Right lobe of liver (tissue), 6 donors: Measurements from ENCODE around the gene ATP6V0D1. TPM values are rescaled to one million over a fixed set of nuclear protein-coding genes. Genes with fewer than 3 reads are reported as not detected.

Source experiments
- ATAC-seq, 4 donors: fragments of 200-7000 bp; cut with Tn5 transposase; one replicate each; pipeline ENCODE4 v1.9.1; 2020; ENCODE audit warnings: mild to moderate bottlenecking in 4 of 4, moderate library complexity in 4 of 4
- DNase-seq, 3 donors: peaks; one replicate each; pipeline ENCODE4 v3.0.0-alpha.2; 2020
- H3K27ac ChIP-seq, 3 donors: fragments of 200-600 bp; one replicate each; pipeline ENCODE4 v1.8.0; 2022
- H3K27me3 ChIP-seq, 2 donors: fragments of 200-600 bp; one replicate each; pipeline ENCODE4 v1.8.0; 2022
- H3K36me3 ChIP-seq, 4 donors: fragments of 200-600 bp; sonication (generic) in 1 of 4; one replicate each; pipeline versions ENCODE4 v1.5.1 to v1.8.0; 2017 to 2022; ENCODE audit warnings: control low read depth in 1 of 4
- H3K4me1 ChIP-seq, 4 donors: fragments of 200-600 bp; sonication (generic) in 1 of 4; one replicate each; pipeline versions ENCODE4 v1.5.1 to v1.8.0; 2017 to 2022; ENCODE audit warnings: control low read depth in 1 of 4
- H3K4me3 ChIP-seq, 3 donors: fragments of 200-600 bp; one replicate each; pipeline ENCODE4 v1.8.0; 2022
- H3K9me3 ChIP-seq, 4 donors: fragments of 200-600 bp; sonication (generic) in 1 of 4; one replicate each; pipeline versions ENCODE4 v1.5.1 to v1.8.0; 2017 to 2022; ENCODE audit warnings: control low read depth in 1 of 4
- CTCF ChIP-seq, 4 donors: fragments of 200-600 bp in 3 of 4; fragments of 450-650 bp in 1 of 4; IDR thresholded peaks; one replicate each; pipeline versions ENCODE4 v1.5.1 to v1.8.0; 2016 to 2022; ENCODE audit warnings: antibody characterized with exemption in 4 of 4, mild to moderate bottlenecking in 2 of 4
- POLR2A ChIP-seq: fragments of 450-650 bp; IDR thresholded peaks from one replicate; pipeline ENCODE4 v1.6.1; 2017; ENCODE audit warnings: antibody characterized with exemption, mild to moderate bottlenecking
- whole genome bisulfite sequencing: methylation state at CpG from one replicate; pipeline ENCODE4 v1.1.6; 2018; ENCODE audit warnings: low coverage, low lambda C conversion rate; ENCODE audit not compliant: insufficient coverage; ENCODE audit errors: missing lambda C conversion rate; 5-methylcytosine and 5-hydroxymethylcytosine counted together
- intact Hi-C, 2 donors: fragments of 100-400 bp; cut with DNase I; formaldehyde crosslinking; loops; one replicate each; pipeline versions ENCODE4 v1.11.2 to v1.14.1; 2022
- total RNA-seq, 6 experiments: library from RNA; depleted of rRNA in 2 of 6; stranded (reverse); fragments of >200 nt in 2 of 6; fragmentation: NEBNext Ultra II Directional in 3 of 6; extraction: Animal tissue kit (Norgen Biotek cat#: 25700) in 3 of 6; gene quantifications; one replicate each; pipeline versions ENCODE4 v1.1.0 to v1.2.4, GENCODE V29; 2016 to 2023
- donor health status: DM: no; HTN: yes; CAD: no.
- donor health status: DM: no; HTN: no; CAD: no.
- donor health status: DM: no; HTN: no; CAD: no.
- donor health status: DM: no; HTN: yes; CAD: no.
- donor health status: DM: no; HTN: yes; CAD: no.

ATP6V0D1 gene
- total RNA-seq, 6 experiments from 2014 or later: 33.6 to 84.6 (median 47.0) TPM

DNA sequence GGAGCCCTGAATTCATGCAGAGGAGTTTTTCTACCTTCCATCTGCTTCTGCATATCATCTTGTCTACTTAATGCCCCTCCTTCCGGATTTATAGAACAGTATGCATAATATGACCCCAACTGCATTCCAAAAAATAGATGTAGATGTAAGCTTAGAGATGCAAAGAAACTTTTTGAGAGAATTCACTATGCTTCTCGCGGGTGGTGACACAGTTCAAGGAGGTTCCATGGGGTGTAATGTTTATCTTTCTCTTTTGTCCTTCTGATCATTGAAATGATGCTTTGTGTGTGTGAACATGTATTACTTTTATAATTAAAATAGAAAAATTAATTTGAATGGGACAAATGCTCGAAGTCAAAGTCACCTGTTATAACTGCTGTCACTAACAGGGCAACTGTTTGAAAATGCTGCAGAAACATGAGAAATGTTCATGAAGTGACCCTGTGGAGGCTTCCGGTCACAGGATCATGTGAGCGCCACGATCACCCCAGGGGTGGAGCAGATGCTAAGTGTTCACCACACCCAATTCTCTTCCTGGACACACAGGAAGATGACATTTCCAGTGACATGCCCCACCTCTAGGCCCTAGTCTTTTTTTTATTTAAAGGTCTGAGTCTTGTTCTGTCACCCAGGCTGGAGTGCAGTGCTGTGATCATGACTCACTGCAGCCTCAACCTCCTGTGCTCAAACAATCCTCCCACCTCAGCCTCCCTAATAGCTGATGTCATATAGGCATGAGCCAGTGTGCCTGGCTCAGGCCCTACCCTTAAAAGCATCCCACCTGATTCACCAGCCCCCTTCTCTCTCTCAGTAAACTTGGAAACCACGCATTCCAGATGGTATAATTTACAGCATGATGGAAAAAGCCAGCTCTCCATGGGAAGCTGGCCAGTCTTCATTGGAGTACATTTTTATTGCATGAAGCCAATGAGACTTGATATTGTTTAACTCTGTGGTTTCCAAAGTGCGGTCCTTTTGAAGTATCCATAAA lies 23.4 kb upstream of the ATP6V0D1 start:
- no peaks in the 10 kb centered on the region for H3K36me3 ChIP-seq
- 58% methylated on average over 6 of the region's 9 CpGs for WGBS
- H3K4me1 ChIP-seq: no peaks in the 10 kb centered on the region
- ATAC-seq (peak; percentile 60 to 91 (median 84)), DNase-seq (peak in 2 of 3 donors; percentile 50 to 72)
- TF ChIP-seq CTCF (IDR thresholded peaks at IDR 0.05): no peak
- TF ChIP-seq POLR2A: no peak
- no peak overlapping the region for H3K4me3 ChIP-seq
- H3K9me3 ChIP-seq: no peaks in the 10 kb centered on the region
- H3K27ac ChIP-seq: peak overlapping the region in 1 of 3 donors; percentile 24
- H3K27me3 ChIP-seq: no peaks in the 10 kb centered on the region
- intact Hi-C loops: no loop called here

DNA sequence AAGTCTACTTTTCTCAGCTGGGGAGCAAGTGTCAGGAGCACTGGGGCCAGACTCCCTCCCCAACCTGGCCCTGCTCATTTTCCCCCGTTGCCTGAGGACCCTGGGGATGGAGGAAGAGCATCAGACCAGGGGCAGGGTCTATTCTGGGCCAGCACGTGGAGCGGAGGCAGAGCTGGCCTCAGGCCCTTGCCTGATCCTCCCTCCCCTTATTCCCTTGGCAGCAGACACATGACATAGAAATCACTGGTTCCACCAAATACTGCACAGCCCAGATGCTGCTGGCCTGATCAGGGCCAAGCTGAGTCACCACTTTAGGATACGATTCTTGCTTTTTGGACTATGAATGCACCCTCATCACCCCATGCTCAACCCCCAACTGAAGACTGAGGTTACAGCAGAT lies 18.1 kb upstream of the ATP6V0D1 start:
- intact Hi-C loops: no loop called here
- Histone ChIP-seq H3K27ac (no peak overlapping the region), H3K4me3 (no peak overlapping the region), H3K4me1 (no peaks in the 10 kb centered on the region), H3K36me3 (no peaks in the 10 kb centered on the region), H3K9me3 (no peaks in the 10 kb centered on the region), H3K27me3 (no peaks in the 10 kb centered on the region)
- ATAC-seq (no peak), DNase-seq (no peak)
- WGBS: 60% methylated on average over 1 of the region's 4 CpGs
- no peak for TF ChIP-seq CTCF (IDR thresholded peaks at IDR 0.05)
- no peak for TF ChIP-seq POLR2A

DNA sequence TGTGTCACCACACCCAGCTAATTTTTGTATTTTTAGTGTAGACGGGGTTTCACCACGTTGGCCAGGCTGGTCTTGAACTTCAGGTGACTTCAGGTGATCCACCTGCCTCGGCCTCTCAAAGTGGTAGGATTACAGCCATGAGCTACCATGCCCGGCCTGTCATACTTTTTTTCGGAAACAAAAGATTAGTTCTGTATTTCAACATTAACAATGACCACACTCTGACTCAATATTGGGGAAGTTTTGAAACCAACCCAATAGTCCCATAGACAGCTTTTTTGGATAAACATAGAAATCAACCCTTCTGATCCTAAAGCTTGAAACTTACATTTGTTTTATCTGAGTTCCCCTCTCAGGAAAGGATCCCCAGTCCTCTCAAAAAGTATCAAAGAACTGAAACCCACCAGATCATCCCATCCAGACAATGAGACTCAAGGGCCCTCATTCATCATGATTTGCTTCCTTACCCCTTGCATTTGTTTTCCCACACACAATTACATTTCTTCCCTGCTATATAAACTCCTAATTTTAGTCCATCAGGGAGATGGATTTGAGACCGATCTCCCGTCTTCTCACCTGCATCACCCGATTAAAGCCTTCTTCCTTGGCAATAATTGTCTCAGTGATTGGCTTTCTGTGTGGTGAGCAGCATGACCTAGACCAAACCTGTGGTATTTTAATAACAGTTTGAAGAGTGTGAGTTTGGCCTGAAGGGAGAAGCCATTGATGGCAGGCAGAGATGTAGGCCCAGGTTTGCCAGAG lies 9.6 kb upstream of the ATP6V0D1 start:
- H3K4me3 ChIP-seq: no peak overlapping the region
- no peak overlapping the region for H3K27ac ChIP-seq

More for the DNA sequence above, 9.6 kb upstream of the ATP6V0D1 start:
- Histone ChIP-seq H3K36me3 (no peaks in the 10 kb centered on the region), H3K9me3 (no peaks in the 10 kb centered on the region), H3K27me3 (no peaks in the 10 kb centered on the region), H3K4me1 (peaks cover 0 to 6% (median 0%) of the 10 kb centered on the region in 4 donors)
- intact Hi-C loops: no loop called here
- peak in 2 of 4 donors; percentile 28 to 29 for ATAC-seq
- DNase-seq: no peak
- 70% methylated on average over 5 of the region's 8 CpGs for WGBS
- TF ChIP-seq CTCF (IDR thresholded peaks at IDR 0.05) (no peak), POLR2A (no peak)
